ENCODE measurements around the gene TPCN2. TPM values are rescaled to one million over a fixed set of nuclear protein-coding genes. Genes with fewer than 3 reads are reported as not detected.

The TPCN2 gene
- total and polyA plus RNA-seq, 4 donors: 6.4 to 20.8 (median 12.1) TPM

DNA sequence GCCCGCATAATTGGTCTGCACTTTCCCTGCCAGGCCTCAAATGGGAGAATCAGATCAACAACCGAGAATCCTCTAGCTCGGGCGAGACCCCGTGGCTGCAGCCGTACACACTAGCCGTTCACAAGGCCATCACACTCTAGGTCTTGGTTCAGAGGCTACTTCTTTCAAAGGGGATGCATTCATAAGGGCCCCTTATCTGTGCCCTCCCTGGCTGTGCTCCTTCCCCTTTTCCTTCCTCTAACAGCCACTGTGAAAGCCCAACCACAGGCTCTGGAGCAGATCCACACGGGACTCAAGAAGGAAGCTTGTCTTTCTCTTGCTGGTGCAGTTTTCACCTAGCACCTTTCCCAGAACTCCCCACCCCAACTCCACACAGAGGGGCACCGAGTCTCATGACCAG lies 131.5 kb downstream of the TPCN2 start:
- 78% methylated on average over 9 of the region's 9 CpGs for WGBS
- Histone ChIP-seq H3K4me1 (ENCODE audit: control insufficient read depth in 4 of 4, insufficient read depth in 4 of 4, low read length in 3 of 4) (no peaks in the 10 kb centered on the region), H3K36me3 (ENCODE audit: control insufficient read depth in 4 of 4, insufficient read depth in 3 of 4, low read depth in 1 of 4, low read length in 3 of 4) (no peaks in the 10 kb centered on the region), H3K9ac (ENCODE audit: low read depth in 1 of 2, low read length in 2 of 2) (no peak overlapping the region), H3K4me3 (ENCODE audit: low read depth in 1 of 3, low read length in 3 of 3) (no peak overlapping the region), H3K27ac (ENCODE audit: low read depth in 1 of 2, low read length in 2 of 2) (no peak overlapping the region), H3K27me3 (ENCODE audit: control insufficient read depth in 4 of 4, insufficient read depth in 4 of 4, low read length in 3 of 4) (no peaks in the 10 kb centered on the region), H3K9me3 (ENCODE audit: control insufficient read depth in 4 of 4, low read length in 3 of 4) (no peaks in the 10 kb centered on the region)
- DNase-seq (ENCODE audit: low spot score): no peak
- TF ChIP-seq, protein P1, sequence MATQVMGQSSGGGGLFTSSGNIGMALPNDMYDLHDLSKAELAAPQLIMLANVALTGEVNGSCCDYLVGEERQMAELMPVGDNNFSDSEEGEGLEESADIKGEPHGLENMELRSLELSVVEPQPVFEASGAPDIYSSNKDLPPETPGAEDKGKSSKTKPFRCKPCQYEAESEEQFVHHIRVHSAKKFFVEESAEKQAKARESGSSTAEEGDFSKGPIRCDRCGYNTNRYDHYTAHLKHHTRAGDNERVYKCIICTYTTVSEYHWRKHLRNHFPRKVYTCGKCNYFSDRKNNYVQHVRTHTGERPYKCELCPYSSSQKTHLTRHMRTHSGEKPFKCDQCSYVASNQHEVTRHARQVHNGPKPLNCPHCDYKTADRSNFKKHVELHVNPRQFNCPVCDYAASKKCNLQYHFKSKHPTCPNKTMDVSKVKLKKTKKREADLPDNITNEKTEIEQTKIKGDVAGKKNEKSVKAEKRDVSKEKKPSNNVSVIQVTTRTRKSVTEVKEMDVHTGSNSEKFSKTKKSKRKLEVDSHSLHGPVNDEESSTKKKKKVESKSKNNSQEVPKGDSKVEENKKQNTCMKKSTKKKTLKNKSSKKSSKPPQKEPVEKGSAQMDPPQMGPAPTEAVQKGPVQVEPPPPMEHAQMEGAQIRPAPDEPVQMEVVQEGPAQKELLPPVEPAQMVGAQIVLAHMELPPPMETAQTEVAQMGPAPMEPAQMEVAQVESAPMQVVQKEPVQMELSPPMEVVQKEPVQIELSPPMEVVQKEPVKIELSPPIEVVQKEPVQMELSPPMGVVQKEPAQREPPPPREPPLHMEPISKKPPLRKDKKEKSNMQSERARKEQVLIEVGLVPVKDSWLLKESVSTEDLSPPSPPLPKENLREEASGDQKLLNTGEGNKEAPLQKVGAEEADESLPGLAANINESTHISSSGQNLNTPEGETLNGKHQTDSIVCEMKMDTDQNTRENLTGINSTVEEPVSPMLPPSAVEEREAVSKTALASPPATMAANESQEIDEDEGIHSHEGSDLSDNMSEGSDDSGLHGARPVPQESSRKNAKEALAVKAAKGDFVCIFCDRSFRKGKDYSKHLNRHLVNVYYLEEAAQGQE (IDR thresholded peaks at IDR 0.05): no peak
- TF ChIP-seq, protein P2, sequence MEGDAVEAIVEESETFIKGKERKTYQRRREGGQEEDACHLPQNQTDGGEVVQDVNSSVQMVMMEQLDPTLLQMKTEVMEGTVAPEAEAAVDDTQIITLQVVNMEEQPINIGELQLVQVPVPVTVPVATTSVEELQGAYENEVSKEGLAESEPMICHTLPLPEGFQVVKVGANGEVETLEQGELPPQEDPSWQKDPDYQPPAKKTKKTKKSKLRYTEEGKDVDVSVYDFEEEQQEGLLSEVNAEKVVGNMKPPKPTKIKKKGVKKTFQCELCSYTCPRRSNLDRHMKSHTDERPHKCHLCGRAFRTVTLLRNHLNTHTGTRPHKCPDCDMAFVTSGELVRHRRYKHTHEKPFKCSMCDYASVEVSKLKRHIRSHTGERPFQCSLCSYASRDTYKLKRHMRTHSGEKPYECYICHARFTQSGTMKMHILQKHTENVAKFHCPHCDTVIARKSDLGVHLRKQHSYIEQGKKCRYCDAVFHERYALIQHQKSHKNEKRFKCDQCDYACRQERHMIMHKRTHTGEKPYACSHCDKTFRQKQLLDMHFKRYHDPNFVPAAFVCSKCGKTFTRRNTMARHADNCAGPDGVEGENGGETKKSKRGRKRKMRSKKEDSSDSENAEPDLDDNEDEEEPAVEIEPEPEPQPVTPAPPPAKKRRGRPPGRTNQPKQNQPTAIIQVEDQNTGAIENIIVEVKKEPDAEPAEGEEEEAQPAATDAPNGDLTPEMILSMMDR (IDR thresholded peaks at IDR 0.05; ENCODE audit: low read depth, low read length, missing input control): no peak
- no peak for TF ChIP-seq SP1 (IDR thresholded peaks at IDR 0.05)
- no peak for TF ChIP-seq FOXA1 (IDR thresholded peaks at IDR 0.05)
- TF ChIP-seq TAF1 (conservative IDR thresholded peaks at IDR 0.05): no peak
- TF ChIP-seq, protein P3, sequence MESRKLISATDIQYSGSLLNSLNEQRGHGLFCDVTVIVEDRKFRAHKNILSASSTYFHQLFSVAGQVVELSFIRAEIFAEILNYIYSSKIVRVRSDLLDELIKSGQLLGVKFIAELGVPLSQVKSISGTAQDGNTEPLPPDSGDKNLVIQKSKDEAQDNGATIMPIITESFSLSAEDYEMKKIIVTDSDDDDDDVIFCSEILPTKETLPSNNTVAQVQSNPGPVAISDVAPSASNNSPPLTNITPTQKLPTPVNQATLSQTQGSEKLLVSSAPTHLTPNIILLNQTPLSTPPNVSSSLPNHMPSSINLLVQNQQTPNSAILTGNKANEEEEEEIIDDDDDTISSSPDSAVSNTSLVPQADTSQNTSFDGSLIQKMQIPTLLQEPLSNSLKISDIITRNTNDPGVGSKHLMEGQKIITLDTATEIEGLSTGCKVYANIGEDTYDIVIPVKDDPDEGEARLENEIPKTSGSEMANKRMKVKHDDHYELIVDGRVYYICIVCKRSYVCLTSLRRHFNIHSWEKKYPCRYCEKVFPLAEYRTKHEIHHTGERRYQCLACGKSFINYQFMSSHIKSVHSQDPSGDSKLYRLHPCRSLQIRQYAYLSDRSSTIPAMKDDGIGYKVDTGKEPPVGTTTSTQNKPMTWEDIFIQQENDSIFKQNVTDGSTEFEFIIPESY (IDR thresholded peaks at IDR 0.05): no peak

GRCh38 chr11:69180726-69181125 lies 132.0 kb downstream of the TPCN2 start:
- Histone ChIP-seq H3K9ac (ENCODE audit: low read depth in 1 of 2, low read length in 2 of 2) (no peak overlapping the region), H3K4me1 (ENCODE audit: control insufficient read depth in 4 of 4, insufficient read depth in 4 of 4, low read length in 3 of 4) (no peaks in the 10 kb centered on the region), H3K27ac (ENCODE audit: low read depth in 1 of 2, low read length in 2 of 2) (no peak overlapping the region), H3K36me3 (ENCODE audit: control insufficient read depth in 4 of 4, insufficient read depth in 3 of 4, low read depth in 1 of 4, low read length in 3 of 4) (no peaks in the 10 kb centered on the region), H3K27me3 (ENCODE audit: control insufficient read depth in 4 of 4, insufficient read depth in 4 of 4, low read length in 3 of 4) (no peaks in the 10 kb centered on the region), H3K9me3 (ENCODE audit: control insufficient read depth in 4 of 4, low read length in 3 of 4) (no peaks in the 10 kb centered on the region), H3K4me3 (ENCODE audit: low read depth in 1 of 3, low read length in 3 of 3) (no peak overlapping the region)
- WGBS: 93% methylated on average over 3 of the region's 3 CpGs
- TF ChIP-seq GABPA (IDR thresholded peaks at IDR 0.05 in 1 of 2, conservative IDR thresholded peaks at IDR 0.05 in 1 of 2) (no peak), FOXA1 (IDR thresholded peaks at IDR 0.05) (no peak), RXRA (IDR thresholded peaks at IDR 0.05) (no peak), JUND (IDR thresholded peaks at IDR 0.05) (no peak), YY1 (IDR thresholded peaks at IDR 0.05) (no peak), FOXA2 (IDR thresholded peaks at IDR 0.05) (no peak), RAD21 (IDR thresholded peaks at IDR 0.05) (no peak), HNF4G (IDR thresholded peaks at IDR 0.05) (no peak), HNF4A (conservative IDR thresholded peaks at IDR 0.05) (no peak), NR2F2 (IDR thresholded peaks at IDR 0.05) (no peak)
- TF ChIP-seq, protein P3 (IDR thresholded peaks at IDR 0.05): no peak
- TF ChIP-seq, protein P4, sequence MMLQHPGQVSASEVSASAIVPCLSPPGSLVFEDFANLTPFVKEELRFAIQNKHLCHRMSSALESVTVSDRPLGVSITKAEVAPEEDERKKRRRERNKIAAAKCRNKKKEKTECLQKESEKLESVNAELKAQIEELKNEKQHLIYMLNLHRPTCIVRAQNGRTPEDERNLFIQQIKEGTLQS (IDR thresholded peaks at IDR 0.05): no peak
- TF ChIP-seq, protein P5, sequence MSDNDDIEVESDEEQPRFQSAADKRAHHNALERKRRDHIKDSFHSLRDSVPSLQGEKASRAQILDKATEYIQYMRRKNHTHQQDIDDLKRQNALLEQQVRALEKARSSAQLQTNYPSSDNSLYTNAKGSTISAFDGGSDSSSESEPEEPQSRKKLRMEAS (IDR thresholded peaks at IDR 0.05): no peak
- no peak for DNase-seq (ENCODE audit: low spot score)
